ENCODE results near the gene RELB.

RELB gene

GRCh38 chr19:45075301-45076028, 74.2 kb downstream of the RELB start:
- TF ChIP-seq SPI1 (IDR thresholded peaks at IDR 0.05; ENCODE audit: low read depth, low read length) (peak; percentile 95), POLR2A (IDR thresholded peaks at IDR 0.05; ENCODE audit: low read depth, low read length) (no peak; the same call in 1 of the 2 replicates), POLR2AphosphoS5 (IDR thresholded peaks at IDR 0.05; ENCODE audit: low read depth, low read length) (no peak), TAF1 (IDR thresholded peaks at IDR 0.05; ENCODE audit: low read depth, low read length) (peak; percentile 19; the same call in 1 of the 2 replicates)
- DNase-seq (ENCODE audit: insufficient read length, low spot score) (peak; percentile 82), FAIRE-seq (no peak)

GRCh38 chr19:45076029-45076850, 75.0 kb downstream of the RELB start, which contains the start of gene ZNF296:
TSS of gene ZNF296 (minus strand) at chr19:45076478. CDS start at chr19:45076373, 105 bp downstream.
- DNase-seq (ENCODE audit: insufficient read length, low spot score) (peak; percentile 85), FAIRE-seq (peak; percentile 96)
- no peak for TF ChIP-seq PAX5 (IDR thresholded peaks at IDR 0.05; ENCODE audit: insufficient read depth, low read length, severe bottlenecking)
- TF ChIP-seq SPI1 (IDR thresholded peaks at IDR 0.05; ENCODE audit: low read depth, low read length), result no peak
- peak; percentile 61; the same call in 1 of the 2 replicates for TF ChIP-seq POLR2AphosphoS5 (IDR thresholded peaks at IDR 0.05; ENCODE audit: low read depth, low read length)
- TF ChIP-seq POU2F2 (IDR thresholded peaks at IDR 0.05; ENCODE audit: low read depth, low read length), result no peak
- peak; percentile 59; the same call in 1 of the 2 replicates for TF ChIP-seq POLR2A (IDR thresholded peaks at IDR 0.05; ENCODE audit: low read depth, low read length)
- peak; percentile 60 for TF ChIP-seq TAF1 (IDR thresholded peaks at IDR 0.05; ENCODE audit: low read depth, low read length)

GRCh38 chr19:45076851-45077730, 75.8 kb downstream of the RELB start:
- no peak for TF ChIP-seq POLR2A (IDR thresholded peaks at IDR 0.05; ENCODE audit: low read depth, low read length)
- TF ChIP-seq POLR2AphosphoS5 (IDR thresholded peaks at IDR 0.05; ENCODE audit: low read depth, low read length), result no peak
- TF ChIP-seq POU2F2 (IDR thresholded peaks at IDR 0.05; ENCODE audit: low read depth, low read length), result no peak
- no peak for TF ChIP-seq PAX5 (IDR thresholded peaks at IDR 0.05; ENCODE audit: insufficient read depth, low read length, severe bottlenecking)
- TF ChIP-seq TAF1 (IDR thresholded peaks at IDR 0.05; ENCODE audit: low read depth, low read length), result no peak
- no peak for TF ChIP-seq SPI1 (IDR thresholded peaks at IDR 0.05; ENCODE audit: low read depth, low read length)
- FAIRE-seq (peak; percentile 26), DNase-seq (ENCODE audit: insufficient read length, low spot score) (no peak)

- FAIRE-seq (peak; percentile 58), DNase-seq (ENCODE audit: insufficient read length, low spot score) (no peak)
- TF ChIP-seq SPI1 (IDR thresholded peaks at IDR 0.05; ENCODE audit: low read depth, low read length) (no peak), POLR2A (IDR thresholded peaks at IDR 0.05; ENCODE audit: low read depth, low read length) (no peak), PAX5 (IDR thresholded peaks at IDR 0.05; ENCODE audit: insufficient read depth, low read length, severe bottlenecking) (no peak), TAF1 (IDR thresholded peaks at IDR 0.05; ENCODE audit: low read depth, low read length) (no peak), POU2F2 (IDR thresholded peaks at IDR 0.05; ENCODE audit: low read depth, low read length) (no peak), POLR2AphosphoS5 (IDR thresholded peaks at IDR 0.05; ENCODE audit: low read depth, low read length) (no peak)
These were observed 77.3 kb downstream of the RELB start for GRCh38 chr19:45078390-45079062.

- TF ChIP-seq TAF1 (IDR thresholded peaks at IDR 0.05; ENCODE audit: low read depth, low read length), result peak; percentile 90
- TF ChIP-seq POLR2AphosphoS5 (IDR thresholded peaks at IDR 0.05; ENCODE audit: low read depth, low read length), result peak; percentile 57; the same call in 1 of the 2 replicates
- peak; percentile 68 for TF ChIP-seq PAX5 (IDR thresholded peaks at IDR 0.05; ENCODE audit: insufficient read depth, low read length, severe bottlenecking)
- TF ChIP-seq POLR2A (IDR thresholded peaks at IDR 0.05; ENCODE audit: low read depth, low read length), result peak; percentile 47; the same call in 1 of the 2 replicates
- peak; percentile 89 for TF ChIP-seq POU2F2 (IDR thresholded peaks at IDR 0.05; ENCODE audit: low read depth, low read length)
- TF ChIP-seq SPI1 (IDR thresholded peaks at IDR 0.05; ENCODE audit: low read depth, low read length), result no peak
- DNase-seq (ENCODE audit: insufficient read length, low spot score) (peak; percentile 74), FAIRE-seq (peak; percentile 89)
These were observed 78.0 kb downstream of the RELB start, which contains the start of gene GEMIN7 for GRCh38 chr19:45079063-45079910. TSS of gene GEMIN7 (plus strand) at chr19:45079260. CDS start at chr19:45090115, 10,855 bp downstream.

- FAIRE-seq, result no peak
- TF ChIP-seq POLR2A (IDR thresholded peaks at IDR 0.05; ENCODE audit: low read depth, low read length) (no peak), TAF1 (IDR thresholded peaks at IDR 0.05; ENCODE audit: low read depth, low read length) (no peak), POU2F2 (IDR thresholded peaks at IDR 0.05; ENCODE audit: low read depth, low read length) (no peak), PAX5 (IDR thresholded peaks at IDR 0.05; ENCODE audit: insufficient read depth, low read length, severe bottlenecking) (no peak), POLR2AphosphoS5 (IDR thresholded peaks at IDR 0.05; ENCODE audit: low read depth, low read length) (no peak), SPI1 (IDR thresholded peaks at IDR 0.05; ENCODE audit: low read depth, low read length) (no peak)
- DNase-seq (ENCODE audit: insufficient read length, low spot score), result no peak
These were observed 78.7 kb downstream of the RELB start for GRCh38 chr19:45079911-45080370.

GRCh38 chr19:45082170-45082569, 80.9 kb downstream of the RELB start:
- FAIRE-seq (no peak), DNase-seq (ENCODE audit: insufficient read length, low spot score) (no peak)
- no peak for TF ChIP-seq SPI1 (IDR thresholded peaks at IDR 0.05; ENCODE audit: low read depth, low read length)
- no peak for TF ChIP-seq POU2F2 (IDR thresholded peaks at IDR 0.05; ENCODE audit: low read depth, low read length)
- no peak for TF ChIP-seq POLR2A (IDR thresholded peaks at IDR 0.05; ENCODE audit: low read depth, low read length)
- no peak for TF ChIP-seq PAX5 (IDR thresholded peaks at IDR 0.05; ENCODE audit: insufficient read depth, low read length, severe bottlenecking)
- TF ChIP-seq POLR2AphosphoS5 (IDR thresholded peaks at IDR 0.05; ENCODE audit: low read depth, low read length), result no peak
- no peak for TF ChIP-seq TAF1 (IDR thresholded peaks at IDR 0.05; ENCODE audit: low read depth, low read length)
